SW480 (cell line): ENCODE data around the gene LFNG.
"Not testable (repeated sequence)": the region's sequence is repeated elsewhere in the genome, so short reads cannot be mapped to it uniquely, and the experiment has no call there.

Experiments used
- DNase-seq: peaks from one replicate; pipeline ENCODE4 v3.0.0-alpha.2; 2016; ENCODE audit warnings: low spot score

LFNG gene

GRCh38 chr7:2530071-2530987, 10.8 kb downstream of the LFNG start:
- DNase-seq: peak; percentile 72

GRCh38 chr7:2530994-2531795, 11.6 kb downstream of the LFNG start:
- peak; percentile 19 for DNase-seq

GRCh38 chr7:2531796-2532110, 12.2 kb downstream of the LFNG start:
- DNase-seq: not testable (repeated sequence)

- DNase-seq: not testable (repeated sequence)
Observed at GRCh38 chr7:2532199-2532772, 12.7 kb downstream of the LFNG start.

- not testable (repeated sequence) for DNase-seq
Observed at GRCh38 chr7:2532816-2533215, 13.2 kb downstream of the LFNG start.

- not testable (repeated sequence) for DNase-seq
Observed at GRCh38 chr7:2533566-2533965, 14.0 kb downstream of the LFNG start.

GRCh38 chr7:2534214-2534613, 14.6 kb downstream of the LFNG start:
- not testable (repeated sequence) for DNase-seq

GRCh38 chr7:2535872-2536627, 16.5 kb downstream of the LFNG start:
- DNase-seq: not testable (repeated sequence)

- no peak for DNase-seq
Observed at GRCh38 chr7:2537981-2538851, 18.6 kb downstream of the LFNG start.

GRCh38 chr7:2539031-2539911, 19.7 kb downstream of the LFNG start:
- no peak for DNase-seq

GRCh38 chr7:2540133-2540532, 20.6 kb downstream of the LFNG start:
- DNase-seq: no peak

- no peak for DNase-seq
Observed at GRCh38 chr7:2540641-2541051, 21.1 kb downstream of the LFNG start.

GRCh38 chr7:2541291-2542010, 21.9 kb downstream of the LFNG start:
- DNase-seq: no peak

GRCh38 chr7:2542011-2542915, 22.7 kb downstream of the LFNG start:
- no peak for DNase-seq

- DNase-seq: no peak
Observed at GRCh38 chr7:2542916-2543871, 23.6 kb downstream of the LFNG start.

- no peak for DNase-seq
Observed at GRCh38 chr7:2544541-2545188, 25.1 kb downstream of the LFNG start.
